GM04504 (cell line): Measurements from ENCODE around the gene MCU.
A peak's percentile ranks its signal among the peaks of the same experiment; 100 is the strongest.

ENCODE experiments used
- DNase-seq: peaks from one replicate; pipeline ENCODE4 v3.0.0-alpha.2; 2012; ENCODE audit warnings: low read depth

The MCU gene

GRCh38 chr10:72846238-72846637 lies 154.3 kb downstream of the MCU start:
- DNase-seq, result peak; percentile 28

- no peak for DNase-seq
Observed at GRCh38 chr10:72847681-72848080, 155.7 kb downstream of the MCU start.

- DNase-seq, result no peak
Observed at GRCh38 chr10:72850861-72851260, 158.9 kb downstream of the MCU start.

GRCh38 chr10:72851509-72851908 lies 159.6 kb downstream of the MCU start:
- DNase-seq, result no peak

GRCh38 chr10:72852508-72852907 lies 160.6 kb downstream of the MCU start:
- DNase-seq, result no peak

- no peak for DNase-seq
Observed at GRCh38 chr10:72855129-72855528, 163.2 kb downstream of the MCU start.

GRCh38 chr10:72855790-72856189 lies 163.8 kb downstream of the MCU start:
- DNase-seq, result no peak

GRCh38 chr10:72858067-72858466 lies 166.1 kb downstream of the MCU start:
- no peak for DNase-seq

GRCh38 chr10:72862957-72863356 lies 171.0 kb downstream of the MCU start:
- DNase-seq, result no peak

- DNase-seq, result no peak
Observed at GRCh38 chr10:72875250-72876055, 183.5 kb downstream of the MCU start.

- no peak for DNase-seq
Observed at GRCh38 chr10:72879245-72879644, 187.3 kb downstream of the MCU start.

GRCh38 chr10:72881291-72881690 lies 189.3 kb downstream of the MCU start:
- no peak for DNase-seq

- no peak for DNase-seq
Observed at GRCh38 chr10:72883861-72884260, 191.9 kb downstream of the MCU start.

- no peak for DNase-seq
Observed at GRCh38 chr10:72885953-72886352, 194.0 kb downstream of the MCU start.

GRCh38 chr10:72886621-72887020 lies 194.7 kb downstream of the MCU start:
- no peak for DNase-seq

GRCh38 chr10:72887043-72887442 lies 195.1 kb downstream of the MCU start:
- DNase-seq, result no peak

GRCh38 chr10:72888151-72888638 lies 196.3 kb downstream of the MCU start:
- no peak for DNase-seq

- DNase-seq, result no peak
Observed at GRCh38 chr10:72889391-72889831, 197.5 kb downstream of the MCU start.

- no peak for DNase-seq
Observed at GRCh38 chr10:72890086-72890485, 198.1 kb downstream of the MCU start.

- no peak for DNase-seq
Observed at GRCh38 chr10:72893136-72893798, 201.3 kb downstream of the MCU start, which contains the start of gene OIT3. TSS of gene OIT3 (plus strand) at chr10:72893739. CDS start at chr10:72893799, 60 bp downstream.

GRCh38 chr10:72895236-72895850 lies 203.4 kb downstream of the MCU start:
- no peak for DNase-seq

GRCh38 chr10:72898616-72899015 lies 206.7 kb downstream of the MCU start:
- DNase-seq, result no peak

GRCh38 chr10:72899545-72899944 lies 207.6 kb downstream of the MCU start:
- DNase-seq, result no peak
